Gastrocnemius medialis (tissue), 4 donors: ENCODE results near the gene WRAP53. TPM values are rescaled to one million over a fixed set of nuclear protein-coding genes. Genes with fewer than 3 reads are reported as not detected.
"Not testable (repeated sequence)": the region's sequence is repeated elsewhere in the genome, so short reads cannot be mapped to it uniquely, and the experiment has no call there.

Experiments used
- ATAC-seq, 2 donors: fragments of 150-250 bp; one replicate each; pipeline ENCODE4 v1.9.1; 2016
- DNase-seq, 2 donors: peaks; one replicate each; pipeline ENCODE4 v3.0.0-alpha.2; 2019
- H3K27ac ChIP-seq, 4 donors: fragments of 200-600 bp; sonication (generic); 1 replicate in 1 of 4; 2 replicates in 3 of 4; pipeline ENCODE4 v1.5.1; 2016 to 2018; ENCODE audit warnings: mild to moderate bottlenecking in 2 of 4, moderate library complexity in 1 of 4
- H3K27me3 ChIP-seq, 3 donors: fragments of 200-600 bp; sonication (generic) in 2 of 3; 1 replicate in 1 of 3; 2 replicates in 2 of 3; pipeline versions ENCODE4 v1.5.1 to v1.6.0; 2016 to 2019; ENCODE audit warnings: mild to moderate bottlenecking in 1 of 3, moderate library complexity in 1 of 3
- H3K36me3 ChIP-seq, 2 donors: fragments of 200-600 bp; sonication (generic) in 1 of 2; one replicate each; pipeline ENCODE4 v1.5.1; 2017 to 2018
- H3K4me1 ChIP-seq, 2 donors: fragments of 200-600 bp; sonication (generic) in 1 of 2; one replicate each; pipeline ENCODE4 v1.5.1; 2016 to 2017; ENCODE audit warnings: mild to moderate bottlenecking in 2 of 2
- H3K4me3 ChIP-seq, 4 donors: fragments of 200-600 bp; sonication (generic) in 3 of 4; 1 replicate in 1 of 4; 2 replicates in 3 of 4; pipeline ENCODE4 v1.5.1; 2016 to 2019; ENCODE audit warnings: mild to moderate bottlenecking in 2 of 4
- H3K9me3 ChIP-seq, 3 donors: fragments of 200-600 bp; sonication (generic) in 2 of 3; 1 replicate in 1 of 3; 2 replicates in 2 of 3; pipeline ENCODE4 v1.5.1; 2016 to 2019
- POLR2A ChIP-seq, 2 donors: fragments of 450-650 bp; IDR thresholded peaks; one replicate each; pipeline ENCODE4 v1.6.1; 2017; ENCODE audit warnings: antibody characterized with exemption in 2 of 2, mild to moderate bottlenecking in 2 of 2, moderate library complexity in 2 of 2
- in situ Hi-C, 4 donors: fragments of 200-750 bp; cut with MboI; loops; one replicate each; pipeline versions ENCODE4 v1.15.0 to v1.8.0; 2017; ENCODE audit warnings: low sequenced_read_pairs in 4 of 4
- intact Hi-C: fragments of 100-400 bp; cut with DNase I; formaldehyde crosslinking; loops from one replicate; pipeline ENCODE4 v1.15.1; 2023; ENCODE audit warnings: low total_unique reads
- total RNA-seq, 4 donors: library from RNA; depleted of rRNA; stranded (reverse); fragments of >200 nt; gene quantifications; one replicate each; pipeline versions ENCODE4 v1.1.0 to v1.2.3, GENCODE V29; 2016
- TF ChIP-seq, protein P1 (sequence below), 5 experiments: fragments of 450-650 bp in 3 of 5; fragments of 200-600 bp in 2 of 5; sonication (generic) in 2 of 5; IDR thresholded peaks in 4 of 5; conservative IDR thresholded peaks in 1 of 5; 1 replicate in 4 of 5; 2 replicates in 1 of 5; pipeline ENCODE4 v1.5.1; 2016 to 2019; ENCODE audit warnings: antibody characterized with exemption in 5 of 5, mild to moderate bottlenecking in 3 of 5, moderate library complexity in 3 of 5

The WRAP53 gene
- 1 to 10 TPM; 2.6 to 5.8 (median 3.7) TPM for total RNA-seq

DNA sequence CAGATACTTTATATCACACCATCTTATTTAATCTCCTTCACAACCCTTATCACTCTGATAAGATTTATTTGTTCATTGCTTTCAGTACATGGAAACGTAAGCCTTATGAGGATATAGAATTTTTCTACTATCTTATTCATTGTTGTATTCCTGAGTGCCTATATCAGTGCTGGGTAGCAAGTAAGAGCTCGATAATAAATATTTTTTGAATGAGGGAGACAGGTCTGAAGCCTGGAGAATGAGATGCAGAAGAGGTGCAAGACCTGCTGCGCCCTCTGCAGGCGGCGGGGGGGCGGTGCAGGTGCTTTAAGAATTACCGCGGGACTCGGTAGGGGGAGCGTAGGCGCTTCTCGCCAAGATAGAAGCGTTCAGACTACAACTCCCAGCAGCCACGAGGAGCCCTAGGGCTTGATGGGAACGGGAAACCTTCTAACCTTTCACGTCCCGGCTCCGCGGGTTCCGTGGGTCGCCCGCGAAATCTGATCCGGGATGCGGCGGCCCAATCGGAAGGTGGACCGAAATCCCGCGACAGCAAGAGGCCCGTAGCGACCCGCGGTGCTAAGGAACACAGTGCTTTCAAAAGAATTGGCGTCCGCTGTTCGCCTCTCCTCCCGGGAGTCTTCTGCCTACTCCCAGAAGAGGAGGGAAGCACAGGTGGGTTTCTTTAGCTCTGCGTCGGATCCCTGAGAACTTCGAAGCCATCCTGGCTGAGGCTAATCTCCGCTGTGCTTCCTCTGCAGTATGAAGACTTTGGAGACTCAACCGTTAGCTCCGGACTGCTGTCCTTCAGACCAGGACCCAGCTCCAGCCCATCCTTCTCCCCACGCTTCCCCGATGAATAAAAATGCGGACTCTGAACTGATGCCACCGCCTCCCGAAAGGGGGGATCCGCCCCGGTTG is at the start of gene WRAP53:
Gene WRAP53, plus strand, starts transcription at position 570 of the 900 bp plus-strand sequence. Its CDS starts 172 bp downstream, at position 742.
- Histone ChIP-seq H3K4me1 (peaks cover 26 to 34% of the 10 kb centered on the region in 2 donors), H3K4me3 (peak within 1 kb of the TSS; percentile 80 to 96 (median 90)), H3K27ac (peak within 1 kb of the TSS; percentile 94 to 97 (median 94)), H3K9me3 (no peaks in the 10 kb centered on the region), H3K27me3 (no peaks in the 10 kb centered on the region), H3K36me3 (peaks cover 0 to 21% of the 10 kb centered on the region in 2 donors)
- ATAC-seq (peak; percentile 86 to 88), DNase-seq (peak; percentile 98 to 99)
- in situ Hi-C loops: loop anchor here in 2 of 4 donors (5.0 to 25.0 kb wide), 2 partner anchors 61 to 176 kb away; partner anchors contain the start of gene SAT2 (in 2 of the 2)
- TF ChIP-seq, protein P1, sequence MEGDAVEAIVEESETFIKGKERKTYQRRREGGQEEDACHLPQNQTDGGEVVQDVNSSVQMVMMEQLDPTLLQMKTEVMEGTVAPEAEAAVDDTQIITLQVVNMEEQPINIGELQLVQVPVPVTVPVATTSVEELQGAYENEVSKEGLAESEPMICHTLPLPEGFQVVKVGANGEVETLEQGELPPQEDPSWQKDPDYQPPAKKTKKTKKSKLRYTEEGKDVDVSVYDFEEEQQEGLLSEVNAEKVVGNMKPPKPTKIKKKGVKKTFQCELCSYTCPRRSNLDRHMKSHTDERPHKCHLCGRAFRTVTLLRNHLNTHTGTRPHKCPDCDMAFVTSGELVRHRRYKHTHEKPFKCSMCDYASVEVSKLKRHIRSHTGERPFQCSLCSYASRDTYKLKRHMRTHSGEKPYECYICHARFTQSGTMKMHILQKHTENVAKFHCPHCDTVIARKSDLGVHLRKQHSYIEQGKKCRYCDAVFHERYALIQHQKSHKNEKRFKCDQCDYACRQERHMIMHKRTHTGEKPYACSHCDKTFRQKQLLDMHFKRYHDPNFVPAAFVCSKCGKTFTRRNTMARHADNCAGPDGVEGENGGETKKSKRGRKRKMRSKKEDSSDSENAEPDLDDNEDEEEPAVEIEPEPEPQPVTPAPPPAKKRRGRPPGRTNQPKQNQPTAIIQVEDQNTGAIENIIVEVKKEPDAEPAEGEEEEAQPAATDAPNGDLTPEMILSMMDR (IDR thresholded peaks at IDR 0.05 in 4 of 5, conservative IDR thresholded peaks at IDR 0.05 in 1 of 5): peak; percentile 96 to 100 (median 98)
- peak in 1 of 2 donors; percentile 36 for TF ChIP-seq POLR2A (IDR thresholded peaks at IDR 0.05)
- intact Hi-C loops: loop anchor here (1.0 to 10.0 kb wide), 9 partner anchors 38 to 436 kb away; partner anchors contain the start of genes ATP1B2, CTDNEP1, ELP5 and NAA38

DNA sequence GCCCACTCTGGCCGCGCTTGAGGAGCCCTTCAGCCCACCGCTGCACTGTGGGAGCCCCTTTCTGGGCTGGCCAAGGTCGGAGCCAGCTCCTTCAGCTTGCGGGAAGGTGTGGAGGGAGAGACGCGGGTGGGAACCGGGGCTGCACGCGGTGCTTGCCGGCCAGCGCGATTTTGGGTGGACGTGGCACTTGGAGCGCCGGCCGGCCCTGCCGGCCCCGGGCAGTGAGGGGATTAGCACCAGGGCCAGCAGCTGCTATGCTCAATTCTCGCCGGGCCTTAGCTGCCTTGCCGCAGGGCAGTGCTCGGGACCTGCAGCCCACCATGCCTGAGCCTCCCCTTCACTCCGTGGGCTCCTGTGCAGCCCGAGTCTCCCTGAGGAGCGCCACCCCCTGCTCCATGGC is 47.5 kb upstream of the WRAP53 start:
- DNase-seq (no peak), ATAC-seq (no peak)
- H3K4me3 ChIP-seq: no peak overlapping the region
- intact Hi-C loops (no loop called here), in situ Hi-C loops (no loop called here)
- no peaks in the 10 kb centered on the region for H3K27me3 ChIP-seq
- TF ChIP-seq, protein P1 (IDR thresholded peaks at IDR 0.05 in 4 of 5, conservative IDR thresholded peaks at IDR 0.05 in 1 of 5): no peak
- no peak for TF ChIP-seq POLR2A (IDR thresholded peaks at IDR 0.05)
- H3K9me3 ChIP-seq: no peaks in the 10 kb centered on the region
- no peaks in the 10 kb centered on the region for H3K4me1 ChIP-seq
- no peaks in the 10 kb centered on the region for H3K36me3 ChIP-seq
- H3K27ac ChIP-seq: no peak overlapping the region

DNA sequence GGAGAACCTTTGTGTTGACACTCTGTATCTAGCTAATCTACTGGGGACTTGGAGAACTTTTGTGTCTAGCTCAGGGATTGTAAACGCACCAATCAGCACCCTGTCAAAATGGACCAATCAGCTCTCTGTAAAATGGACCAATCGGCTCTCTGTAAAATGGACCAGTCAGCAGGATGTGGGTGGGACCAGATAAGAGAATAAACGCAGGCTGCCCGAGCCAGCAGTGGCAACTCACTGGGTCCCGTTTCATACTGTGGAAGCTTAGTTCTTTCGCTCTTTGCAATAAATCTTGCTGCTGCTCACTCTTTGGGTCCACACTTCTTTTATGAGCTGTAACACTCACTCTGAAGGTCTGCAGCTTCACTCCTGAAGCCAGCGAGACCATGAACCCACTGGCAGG is 46.6 kb upstream of the WRAP53 start:
- DNase-seq, in situ Hi-C loops, intact Hi-C loops, H3K27ac ChIP-seq, H3K4me3 ChIP-seq, H3K9me3 ChIP-seq, H3K4me1 ChIP-seq, H3K36me3 ChIP-seq, ATAC-seq, H3K27me3 ChIP-seq: not testable (repeated sequence)

DNA sequence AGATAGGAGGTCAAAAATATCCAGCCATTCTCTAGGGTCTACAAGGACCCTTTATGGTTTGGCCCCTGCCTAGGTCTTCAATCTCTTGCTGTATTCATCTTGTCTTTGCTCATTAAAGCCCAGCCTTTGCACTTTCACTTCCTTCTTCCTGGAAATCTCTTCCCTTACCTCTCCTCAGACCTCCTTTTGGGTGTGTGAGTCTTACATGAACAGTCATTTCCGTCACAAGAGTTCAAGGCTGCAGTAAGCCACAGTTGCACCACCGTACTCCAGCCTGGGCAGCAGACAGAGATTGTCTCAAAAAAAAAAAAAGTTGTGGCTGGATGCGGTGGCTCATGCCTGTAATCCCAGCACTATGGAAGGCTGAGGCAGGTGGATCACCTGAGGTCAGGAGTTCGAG is 43.5 kb upstream of the WRAP53 start:
- Histone ChIP-seq H3K27ac (no peak overlapping the region), H3K27me3 (peaks cover 12 to 25% (median 17%) of the 10 kb centered on the region in 3 donors), H3K4me3 (no peak overlapping the region), H3K36me3 (no peaks in the 10 kb centered on the region), H3K4me1 (no peaks in the 10 kb centered on the region), H3K9me3 (no peaks in the 10 kb centered on the region)
- in situ Hi-C loops (no loop called here), intact Hi-C loops (no loop called here)
- ATAC-seq (no peak), DNase-seq (no peak)
- TF ChIP-seq POLR2A (IDR thresholded peaks at IDR 0.05): no peak
- TF ChIP-seq, protein P1 (IDR thresholded peaks at IDR 0.05 in 4 of 5, conservative IDR thresholded peaks at IDR 0.05 in 1 of 5): no peak

DNA sequence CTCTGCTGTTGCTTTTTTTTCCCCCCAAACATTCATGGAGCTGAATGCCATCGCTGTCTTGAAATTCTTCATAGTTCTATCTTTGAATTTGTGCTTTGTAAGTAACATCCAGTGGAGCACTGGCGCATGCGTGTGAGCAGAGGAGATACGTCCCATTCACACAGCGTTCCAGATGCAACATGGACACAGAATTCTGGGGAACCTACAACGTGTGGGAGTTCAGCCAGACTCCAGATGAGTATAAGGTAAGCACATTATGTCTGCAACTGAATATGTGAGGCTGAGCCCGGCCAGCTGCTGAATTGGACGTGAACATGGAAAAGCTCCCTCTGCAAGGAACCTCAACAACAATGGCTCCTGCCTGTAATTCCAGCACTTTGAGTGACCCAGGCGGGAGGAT is 41.8 kb upstream of the WRAP53 start:
- H3K27ac ChIP-seq: no peak overlapping the region
- intact Hi-C loops: no loop called here
- H3K36me3 ChIP-seq: no peaks in the 10 kb centered on the region
- H3K4me3 ChIP-seq: no peak overlapping the region
- peaks cover 6 to 13% of the 10 kb centered on the region in 2 donors for H3K4me1 ChIP-seq
- ATAC-seq (no peak), DNase-seq (no peak)
- no peak for TF ChIP-seq POLR2A (IDR thresholded peaks at IDR 0.05)
- TF ChIP-seq, protein P1 (IDR thresholded peaks at IDR 0.05 in 4 of 5, conservative IDR thresholded peaks at IDR 0.05 in 1 of 5): no peak
- in situ Hi-C loops: no loop called here
- no peaks in the 10 kb centered on the region for H3K9me3 ChIP-seq
- peaks cover 29 to 42% (median 33%) of the 10 kb centered on the region in 3 donors for H3K27me3 ChIP-seq
